ENCODE data around the gene GULP1.
"Not testable (repeated sequence)": the region's sequence is repeated elsewhere in the genome, so short reads cannot be mapped to it uniquely, and the experiment has no call there.

GULP1 gene

GRCh38 chr2:188291617-188292347, at the start of gene GULP1:
Gene GULP1 (plus strand): TSS chr2:188291874. CDS start chr2:188477703, 185,829 bp downstream.
- DNase-seq, result peak; percentile 55

- no peak for DNase-seq
Measured at GRCh38 chr2:188243381-188243780, 48.3 kb upstream of the GULP1 start.

GRCh38 chr2:188244383-188244782, 47.3 kb upstream of the GULP1 start:
- DNase-seq, result no peak

- DNase-seq, result no peak
Measured at GRCh38 chr2:188245230-188245629, 46.4 kb upstream of the GULP1 start.

- no peak for DNase-seq
Measured at GRCh38 chr2:188248513-188248912, 43.2 kb upstream of the GULP1 start.

- DNase-seq, result no peak
Measured at GRCh38 chr2:188251034-188251433, 40.6 kb upstream of the GULP1 start.

- DNase-seq, result no peak
Measured at GRCh38 chr2:188256420-188256819, 35.3 kb upstream of the GULP1 start.

GRCh38 chr2:188265315-188265714, 26.4 kb upstream of the GULP1 start:
- no peak for DNase-seq

- no peak for DNase-seq
Measured at GRCh38 chr2:188267776-188268175, 23.9 kb upstream of the GULP1 start.

- DNase-seq, result no peak
Measured at GRCh38 chr2:188269004-188269403, 22.7 kb upstream of the GULP1 start.

- no peak for DNase-seq
Measured at GRCh38 chr2:188272121-188272520, 19.6 kb upstream of the GULP1 start.

GRCh38 chr2:188274274-188274673, 17.4 kb upstream of the GULP1 start:
- no peak for DNase-seq

GRCh38 chr2:188276255-188276654, 15.4 kb upstream of the GULP1 start:
- DNase-seq, result no peak

GRCh38 chr2:188277786-188278185, 13.9 kb upstream of the GULP1 start:
- DNase-seq, result no peak

- no peak for DNase-seq
Measured at GRCh38 chr2:188278388-188279092, 13.1 kb upstream of the GULP1 start.

- no peak for DNase-seq
Measured at GRCh38 chr2:188279093-188279445, 12.6 kb upstream of the GULP1 start.

GRCh38 chr2:188280811-188281222, 10.9 kb upstream of the GULP1 start:
- no peak for DNase-seq

GRCh38 chr2:188282907-188283306, 8.8 kb upstream of the GULP1 start:
- no peak for DNase-seq

GRCh38 chr2:188284251-188284650, 7.4 kb upstream of the GULP1 start:
- not testable (repeated sequence) for DNase-seq

GRCh38 chr2:188285049-188285448, 6.6 kb upstream of the GULP1 start:
- DNase-seq, result no peak

- no peak for DNase-seq
Measured at GRCh38 chr2:188285774-188286173, 5.9 kb upstream of the GULP1 start.

GRCh38 chr2:188291142-188291616, 495 bp upstream of the GULP1 start:
- DNase-seq, result no peak

GRCh38 chr2:188292348-188293239, 920 bp downstream of the GULP1 start:
- DNase-seq, result no peak
